Measurements from ENCODE around the gene ETFDH.
A peak's percentile ranks its signal among the peaks of the same experiment; 100 is the strongest.
"Not testable (repeated sequence)": the region's sequence is repeated elsewhere in the genome, so short reads cannot be mapped to it uniquely, and the experiment has no call there.

The ETFDH gene

GRCh38 chr4:158729716-158730559 is 57.8 kb downstream of the ETFDH start:
- TF ChIP-seq CTCF (IDR thresholded peaks at IDR 0.05; ENCODE audit: extremely low read depth, missing control alignments) = peak; percentile 55
- peak; percentile 72 for DNase-seq (ENCODE audit: low spot score)

GRCh38 chr4:158738866-158739265 is 66.8 kb downstream of the ETFDH start:
- no peak for TF ChIP-seq CTCF (IDR thresholded peaks at IDR 0.05; ENCODE audit: extremely low read depth, missing control alignments)
- DNase-seq (ENCODE audit: low spot score) = no peak

- no peak for DNase-seq (ENCODE audit: low spot score)
- no peak for TF ChIP-seq CTCF (IDR thresholded peaks at IDR 0.05; ENCODE audit: extremely low read depth, missing control alignments)
These were observed 67.5 kb downstream of the ETFDH start for GRCh38 chr4:158739600-158739999.

- no peak for DNase-seq (ENCODE audit: low spot score)
- no peak for TF ChIP-seq CTCF (IDR thresholded peaks at IDR 0.05; ENCODE audit: extremely low read depth, missing control alignments)
These were observed 69.4 kb downstream of the ETFDH start for GRCh38 chr4:158741326-158742021.

- DNase-seq (ENCODE audit: low spot score) = not testable (repeated sequence)
These were observed 74.4 kb downstream of the ETFDH start for GRCh38 chr4:158746537-158746936.

GRCh38 chr4:158750379-158750778 is 78.3 kb downstream of the ETFDH start:
- DNase-seq (ENCODE audit: low spot score) = no peak
- no peak for TF ChIP-seq CTCF (IDR thresholded peaks at IDR 0.05; ENCODE audit: extremely low read depth, missing control alignments)

GRCh38 chr4:158754385-158755180 is 82.5 kb downstream of the ETFDH start:
- DNase-seq (ENCODE audit: low spot score) = no peak
- no peak for TF ChIP-seq CTCF (IDR thresholded peaks at IDR 0.05; ENCODE audit: extremely low read depth, missing control alignments)

- not testable (repeated sequence) for DNase-seq (ENCODE audit: low spot score)
These were observed 83.7 kb downstream of the ETFDH start for GRCh38 chr4:158755819-158756218.

Data from GM20000 (cell line).